ENCODE data around the gene SLC25A47.
"Not testable (repeated sequence)": the region's sequence is repeated elsewhere in the genome, so short reads cannot be mapped to it uniquely, and the experiment has no call there.

The SLC25A47 gene

DNA sequence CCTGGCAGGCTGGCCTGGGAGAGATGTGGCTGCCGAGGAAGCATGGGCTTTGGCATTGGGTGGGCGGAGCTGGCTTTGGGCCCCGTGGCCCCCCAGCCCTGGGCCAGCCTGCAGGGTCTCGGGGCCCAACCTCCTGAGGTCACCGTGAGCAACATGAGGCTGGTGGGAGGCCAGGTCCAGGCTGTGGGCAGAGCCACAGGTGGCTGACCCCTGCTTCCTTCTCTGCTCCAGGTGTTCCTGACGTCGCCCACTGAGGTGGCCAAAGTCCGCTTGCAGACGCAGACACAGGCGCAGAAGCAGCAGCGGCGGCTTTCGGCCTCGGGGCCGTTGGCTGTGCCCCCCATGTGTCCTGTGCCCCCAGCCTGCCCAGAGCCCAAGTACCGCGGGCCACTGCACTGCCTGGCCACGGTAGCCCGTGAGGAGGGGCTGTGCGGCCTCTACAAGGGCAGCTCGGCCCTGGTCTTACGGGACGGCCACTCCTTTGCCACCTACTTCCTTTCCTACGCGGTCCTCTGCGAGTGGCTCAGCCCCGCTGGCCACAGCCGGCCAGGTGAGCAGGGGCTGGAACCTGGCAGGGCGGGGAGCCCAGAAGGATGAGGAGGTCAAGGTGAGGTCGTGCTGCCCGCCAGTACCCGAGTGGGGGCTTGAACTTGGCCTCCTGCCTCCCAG is 5.5 kb downstream of the SLC25A47 start:
- no peak for DNase-seq

GRCh38 chr14:100329233-100330006 is 6.3 kb downstream of the SLC25A47 start:
- no peak for DNase-seq

GRCh38 chr14:100330007-100330344 is 6.8 kb downstream of the SLC25A47 start:
- no peak for DNase-seq

GRCh38 chr14:100330388-100330931 is 7.3 kb downstream of the SLC25A47 start:
- DNase-seq, result peak in 1 of 2 experiments; percentile 57

DNA sequence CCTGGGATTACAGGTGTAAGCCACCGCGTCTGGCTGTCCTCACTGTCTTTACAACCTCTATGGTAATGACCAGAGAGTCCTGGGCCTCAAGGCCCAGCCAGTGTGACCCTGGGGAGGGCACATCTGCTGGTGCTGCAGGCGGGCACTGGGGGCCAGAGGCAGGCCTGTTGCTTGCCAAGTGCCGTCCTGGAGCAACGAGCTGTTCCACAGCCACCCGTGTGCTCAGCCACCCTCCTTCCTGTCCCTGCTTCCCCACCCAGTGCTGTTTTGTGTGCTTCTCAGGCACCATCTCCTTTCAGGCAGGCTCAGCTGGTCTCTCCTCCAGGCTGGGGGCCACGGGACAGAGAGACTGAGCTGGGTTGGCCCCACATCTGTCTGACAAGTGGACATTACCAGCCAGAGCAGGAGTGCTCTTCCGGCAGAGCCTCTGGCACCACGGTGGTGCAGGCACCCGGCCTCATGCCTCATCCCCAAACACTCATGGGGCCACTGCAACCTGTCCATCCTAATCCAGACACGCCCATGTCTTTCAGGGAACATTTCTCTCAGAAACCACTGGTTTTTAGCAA is 9.0 kb downstream of the SLC25A47 start:
- no peak for DNase-seq

- DNase-seq, result peak; percentile 88 to 91
These were observed 9.7 kb downstream of the SLC25A47 start for GRCh38 chr14:100332797-100333196.

GRCh38 chr14:100333311-100333710 is 10.2 kb downstream of the SLC25A47 start:
- no peak for DNase-seq

- DNase-seq, result no peak
These were observed 10.7 kb downstream of the SLC25A47 start for GRCh38 chr14:100333827-100334226.

DNA sequence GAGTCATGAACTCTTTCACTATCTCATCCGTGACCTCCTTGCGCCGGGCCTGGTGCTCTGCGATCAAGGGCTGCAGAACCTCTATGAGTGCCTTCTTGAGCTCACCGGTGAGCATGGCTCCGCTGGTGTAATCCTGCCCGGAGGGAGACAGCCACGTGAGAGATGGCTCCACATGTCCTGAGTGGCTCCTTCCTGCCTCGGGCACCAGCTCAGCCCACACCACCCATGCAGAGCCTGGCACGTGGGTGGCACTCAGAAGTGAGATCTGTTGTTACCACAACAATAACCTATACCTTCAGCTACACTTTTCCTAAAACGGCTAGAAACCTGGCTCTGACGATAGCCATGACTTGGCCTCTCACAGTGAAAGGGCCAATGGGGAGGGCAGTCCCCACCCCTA is 11.8 kb downstream of the SLC25A47 start:
- DNase-seq, result no peak

DNA sequence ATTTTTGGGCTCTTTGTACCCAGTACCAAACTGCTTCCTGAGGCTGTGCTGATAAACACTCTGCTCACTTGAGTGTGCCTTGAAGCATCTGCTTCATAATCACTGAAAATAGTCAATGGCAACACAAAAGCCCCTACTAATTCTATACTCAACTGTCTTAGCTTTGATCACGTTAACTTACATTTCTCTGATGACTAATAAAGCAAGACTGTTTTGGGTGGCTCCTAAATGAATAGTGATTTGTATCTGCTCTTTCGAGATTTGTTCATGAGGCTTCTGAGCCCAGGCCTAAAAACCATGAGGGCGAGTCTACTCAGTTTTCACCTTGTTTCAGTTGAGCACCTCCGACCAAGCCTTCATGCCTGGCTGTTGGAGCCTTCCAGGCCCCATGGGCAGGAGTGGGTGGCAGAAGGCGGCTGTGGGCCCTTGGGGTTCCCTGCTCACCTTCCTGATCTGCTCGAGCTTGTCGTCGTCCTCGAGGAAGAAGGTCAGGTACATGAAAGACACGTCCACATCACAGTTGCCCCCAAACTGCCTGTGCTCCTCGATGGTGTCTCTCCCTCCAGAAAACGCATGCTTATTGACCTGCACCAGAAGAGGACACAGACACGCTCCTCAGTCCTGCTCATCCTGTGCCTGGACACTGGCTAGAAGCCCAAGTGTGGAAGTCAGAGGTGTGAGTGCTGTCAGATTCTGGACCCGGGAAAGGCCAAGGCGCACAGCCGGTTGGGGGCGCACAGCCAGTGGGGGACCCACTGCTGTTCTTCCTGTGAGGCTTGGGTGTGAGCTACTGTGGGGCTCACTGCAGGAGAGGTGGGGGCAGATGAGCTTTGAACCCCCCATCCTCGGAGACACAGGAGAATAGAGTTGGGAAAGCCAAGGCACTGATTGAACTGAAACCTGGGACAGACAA is 13.7 kb downstream of the SLC25A47 start:
- DNase-seq, result no peak

DNA sequence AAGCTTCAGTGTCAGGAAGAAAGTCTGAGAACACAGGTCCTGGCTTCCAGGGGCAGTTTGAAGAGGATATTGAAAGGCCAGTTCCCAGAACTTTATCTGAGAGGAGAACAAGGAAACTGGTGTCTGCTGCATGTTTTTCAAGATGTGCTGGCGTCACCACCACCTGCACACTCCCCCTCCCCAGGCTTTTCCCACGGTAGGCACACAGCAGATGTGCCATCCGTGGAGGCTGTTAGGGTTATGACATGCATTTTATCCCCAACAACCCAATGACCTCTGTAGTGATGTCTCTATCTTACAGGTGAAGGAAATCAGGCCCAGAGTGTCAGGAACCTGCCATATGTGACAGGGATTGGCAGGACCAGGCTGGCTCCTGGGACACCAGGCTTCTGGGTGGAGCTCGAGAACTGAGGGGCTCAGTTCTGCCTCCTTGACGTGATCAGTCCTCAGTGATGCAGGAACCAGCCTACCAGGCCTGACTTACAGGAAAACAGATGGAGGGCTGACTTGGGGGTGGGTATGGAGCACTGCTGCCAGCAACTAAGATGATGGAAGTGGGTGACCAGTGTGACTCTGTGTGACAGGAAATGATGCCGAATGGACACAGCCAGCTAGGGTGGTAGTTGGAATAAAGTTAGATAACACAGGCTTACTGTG is 16.8 kb downstream of the SLC25A47 start:
- DNase-seq, result no peak

DNA sequence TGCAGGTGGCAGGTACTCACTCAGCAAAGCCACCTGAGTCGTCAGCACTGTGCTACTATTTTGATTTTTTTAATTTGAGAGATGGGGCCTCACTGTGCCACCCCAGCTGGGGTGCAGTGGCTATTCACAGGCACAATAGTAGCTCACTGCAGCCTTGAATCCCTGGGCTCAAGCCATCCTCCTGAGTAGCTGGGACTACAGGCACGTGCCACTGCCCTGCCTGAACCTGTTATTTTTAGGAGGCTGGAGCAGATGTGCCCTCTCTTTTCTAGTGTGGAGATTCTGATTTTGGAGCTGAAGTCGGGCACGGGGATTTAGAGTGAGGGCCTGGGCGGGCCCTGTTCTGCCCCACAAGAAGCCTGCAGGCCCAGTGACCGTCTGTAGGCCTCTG is 17.3 kb downstream of the SLC25A47 start:
- no peak for DNase-seq

DNA sequence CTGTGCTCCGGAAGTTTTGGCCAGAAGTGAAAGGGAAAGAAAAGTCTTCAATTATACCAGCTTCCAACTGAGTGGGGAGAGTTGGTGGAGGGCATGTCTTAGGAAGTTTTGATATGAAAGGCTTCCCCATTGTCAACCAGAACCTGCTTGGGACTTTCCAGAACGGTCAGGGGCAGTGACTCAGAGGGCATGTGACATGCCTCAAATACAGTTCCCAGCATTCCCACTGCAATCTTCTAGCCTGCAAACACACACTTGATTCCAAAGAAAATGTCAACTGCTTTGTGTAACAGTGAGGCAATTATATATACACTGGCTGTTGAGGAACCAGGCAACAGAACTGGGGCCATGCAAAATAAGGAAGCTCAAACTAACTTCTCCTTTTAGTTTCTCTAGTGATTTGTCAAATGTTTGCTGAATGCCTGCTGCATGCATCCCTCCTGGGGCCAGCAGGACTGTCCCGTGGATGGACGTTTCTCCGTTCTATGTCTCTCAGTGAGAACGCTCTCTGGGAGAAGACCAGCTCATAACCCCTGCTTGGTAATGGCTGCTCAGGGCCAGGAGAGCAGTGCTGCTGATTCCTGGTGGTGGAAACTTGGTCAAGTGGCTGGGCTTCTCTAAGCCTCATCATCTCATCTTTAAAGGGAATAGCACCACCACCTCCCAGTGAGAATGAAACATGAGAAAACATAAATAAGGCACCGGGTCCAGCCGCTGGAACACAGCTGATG is 18.3 kb downstream of the SLC25A47 start:
- DNase-seq, result no peak

DNA sequence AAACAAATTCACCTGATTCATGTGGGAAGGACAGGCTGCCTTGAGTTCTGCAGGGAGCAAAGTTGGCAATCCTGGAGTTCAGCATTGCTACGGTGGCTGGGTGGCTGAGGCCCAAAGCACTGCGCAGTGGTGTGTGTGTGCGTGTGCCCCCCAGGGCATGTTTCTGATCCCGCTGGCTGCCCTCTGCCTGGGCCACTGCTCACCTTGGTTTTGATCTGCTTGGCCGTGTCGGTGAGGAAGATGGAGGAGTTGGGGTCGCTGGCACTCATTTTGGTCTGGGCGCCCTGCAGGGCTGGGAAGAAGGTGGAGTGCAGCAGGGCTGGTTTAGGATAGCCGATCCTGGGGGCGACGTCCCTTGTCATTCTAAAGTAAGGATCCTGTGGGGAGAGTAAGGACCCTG is 19.1 kb downstream of the SLC25A47 start:
- no peak for DNase-seq

DNA sequence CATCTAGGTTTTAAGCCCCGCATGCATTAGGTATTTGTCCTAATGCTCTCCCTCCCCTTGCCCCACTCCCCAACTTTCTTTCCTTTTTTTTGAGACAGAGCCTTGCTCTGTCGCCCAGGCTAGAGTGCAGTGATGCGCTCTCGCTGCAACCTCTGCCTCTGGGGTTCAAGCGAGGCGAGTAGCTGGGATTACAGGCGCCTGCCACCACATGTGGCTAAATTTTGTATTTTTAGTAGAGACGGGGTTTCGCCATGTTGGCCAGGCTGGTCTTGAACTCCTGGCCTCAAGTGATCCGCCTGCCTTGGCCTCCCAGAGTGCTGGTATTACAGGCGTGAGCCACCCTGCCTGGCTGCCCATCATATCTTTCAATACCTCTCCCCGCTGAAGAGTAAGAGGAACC is 19.7 kb downstream of the SLC25A47 start:
- not testable (repeated sequence) for DNase-seq

DNA sequence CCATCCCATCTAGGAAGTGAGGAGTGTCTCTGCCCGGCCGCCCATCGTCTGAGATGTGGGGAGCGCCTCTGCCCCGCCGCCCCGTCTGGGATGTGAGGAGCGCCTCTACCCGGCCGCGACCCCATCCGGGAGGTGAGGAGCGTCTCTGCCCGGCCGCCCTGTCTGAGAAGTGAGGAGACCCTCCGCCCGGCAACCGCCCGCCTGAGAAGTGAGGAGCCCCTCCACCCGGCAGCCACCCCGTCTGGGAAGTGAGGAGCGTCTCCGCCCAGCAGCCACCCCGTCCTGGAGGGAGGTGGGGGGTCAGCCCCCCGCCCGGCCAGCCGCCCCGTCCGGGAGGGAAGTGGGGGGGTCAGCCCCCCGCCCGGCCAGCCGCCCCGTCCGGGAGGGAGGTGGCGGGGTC is 21.5 kb downstream of the SLC25A47 start:
- not testable (repeated sequence) for DNase-seq

- no peak for DNase-seq
These were observed 22.6 kb downstream of the SLC25A47 start for GRCh38 chr14:100345711-100346110.

- DNase-seq, result no peak
These were observed 23.4 kb downstream of the SLC25A47 start for GRCh38 chr14:100346306-100347091.

GRCh38 chr14:100348253-100348729 is 25.2 kb downstream of the SLC25A47 start:
- no peak for DNase-seq
